GM12865 (cell line): Measurements from ENCODE around the gene GNMT.
A peak's percentile ranks its signal among the peaks of the same experiment; 100 is the strongest.

ENCODE experiments used
- DNase-seq: peaks from one replicate; pipeline ENCODE4 v3.0.0; 2010; ENCODE audit warnings: low read depth
- H3K4me3 ChIP-seq: 2 replicates; pipeline ENCODE4 v1.5.1; 2011; ENCODE audit warnings: mild to moderate bottlenecking, low read depth, low read length, control low read depth
- TF ChIP-seq, protein P1 (sequence below): IDR thresholded peaks from 2 replicates; pipeline ENCODE4 v1.5.1; 2011; ENCODE audit warnings: low read length, control low read depth, low read depth, inconsistent platforms; ENCODE audit not compliant: insufficient read depth; ENCODE audit errors: missing control alignments

GNMT gene

DNA sequence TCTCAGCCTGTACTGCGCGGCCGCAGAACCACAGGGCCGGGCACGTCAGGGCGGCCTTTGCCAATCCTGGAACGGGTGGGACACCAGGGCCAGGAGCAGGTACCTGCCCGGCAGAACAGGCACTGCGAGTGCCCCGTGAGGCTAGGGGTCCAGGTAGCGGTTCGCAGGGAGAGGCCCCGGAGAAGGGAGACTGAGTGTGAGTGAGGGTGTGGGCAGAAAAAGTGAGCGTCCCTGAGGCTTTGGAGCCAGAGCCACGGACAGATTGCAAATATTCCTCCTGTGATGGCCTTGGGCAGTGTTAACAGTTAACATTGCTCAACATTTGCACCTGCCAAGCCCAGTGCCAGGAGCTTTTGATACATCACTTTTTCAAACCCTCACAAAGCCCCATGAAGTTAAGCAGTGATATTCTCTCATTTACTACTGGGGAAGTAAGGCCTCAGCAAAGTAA, 491 bp downstream of the GNMT start:
- TF ChIP-seq, protein P1, sequence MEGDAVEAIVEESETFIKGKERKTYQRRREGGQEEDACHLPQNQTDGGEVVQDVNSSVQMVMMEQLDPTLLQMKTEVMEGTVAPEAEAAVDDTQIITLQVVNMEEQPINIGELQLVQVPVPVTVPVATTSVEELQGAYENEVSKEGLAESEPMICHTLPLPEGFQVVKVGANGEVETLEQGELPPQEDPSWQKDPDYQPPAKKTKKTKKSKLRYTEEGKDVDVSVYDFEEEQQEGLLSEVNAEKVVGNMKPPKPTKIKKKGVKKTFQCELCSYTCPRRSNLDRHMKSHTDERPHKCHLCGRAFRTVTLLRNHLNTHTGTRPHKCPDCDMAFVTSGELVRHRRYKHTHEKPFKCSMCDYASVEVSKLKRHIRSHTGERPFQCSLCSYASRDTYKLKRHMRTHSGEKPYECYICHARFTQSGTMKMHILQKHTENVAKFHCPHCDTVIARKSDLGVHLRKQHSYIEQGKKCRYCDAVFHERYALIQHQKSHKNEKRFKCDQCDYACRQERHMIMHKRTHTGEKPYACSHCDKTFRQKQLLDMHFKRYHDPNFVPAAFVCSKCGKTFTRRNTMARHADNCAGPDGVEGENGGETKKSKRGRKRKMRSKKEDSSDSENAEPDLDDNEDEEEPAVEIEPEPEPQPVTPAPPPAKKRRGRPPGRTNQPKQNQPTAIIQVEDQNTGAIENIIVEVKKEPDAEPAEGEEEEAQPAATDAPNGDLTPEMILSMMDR, result no peak
- no peak overlapping the region for H3K4me3 ChIP-seq
- no peak for DNase-seq

DNA sequence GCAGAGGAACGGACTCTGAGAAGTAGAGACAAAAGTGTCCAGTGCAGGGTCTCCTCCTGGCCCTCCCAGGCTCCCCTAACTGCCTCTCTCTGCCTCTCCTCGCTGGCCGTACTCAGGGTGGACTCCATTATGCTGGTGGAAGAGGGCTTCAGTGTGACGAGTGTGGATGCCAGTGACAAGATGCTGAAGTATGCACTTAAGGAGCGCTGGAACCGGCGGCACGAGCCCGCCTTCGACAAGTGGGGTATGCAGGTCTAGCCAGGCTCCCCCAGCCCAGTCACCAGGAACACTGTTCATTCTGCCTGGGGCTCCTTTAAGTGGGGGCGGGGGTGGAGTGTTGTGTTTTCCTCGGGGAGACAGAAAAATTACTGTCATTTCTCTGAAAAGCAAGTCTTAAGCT, 1.5 kb downstream of the GNMT start:
- no peak for DNase-seq
- TF ChIP-seq, protein P1, result no peak
- H3K4me3 ChIP-seq, result no peak overlapping the region

DNA sequence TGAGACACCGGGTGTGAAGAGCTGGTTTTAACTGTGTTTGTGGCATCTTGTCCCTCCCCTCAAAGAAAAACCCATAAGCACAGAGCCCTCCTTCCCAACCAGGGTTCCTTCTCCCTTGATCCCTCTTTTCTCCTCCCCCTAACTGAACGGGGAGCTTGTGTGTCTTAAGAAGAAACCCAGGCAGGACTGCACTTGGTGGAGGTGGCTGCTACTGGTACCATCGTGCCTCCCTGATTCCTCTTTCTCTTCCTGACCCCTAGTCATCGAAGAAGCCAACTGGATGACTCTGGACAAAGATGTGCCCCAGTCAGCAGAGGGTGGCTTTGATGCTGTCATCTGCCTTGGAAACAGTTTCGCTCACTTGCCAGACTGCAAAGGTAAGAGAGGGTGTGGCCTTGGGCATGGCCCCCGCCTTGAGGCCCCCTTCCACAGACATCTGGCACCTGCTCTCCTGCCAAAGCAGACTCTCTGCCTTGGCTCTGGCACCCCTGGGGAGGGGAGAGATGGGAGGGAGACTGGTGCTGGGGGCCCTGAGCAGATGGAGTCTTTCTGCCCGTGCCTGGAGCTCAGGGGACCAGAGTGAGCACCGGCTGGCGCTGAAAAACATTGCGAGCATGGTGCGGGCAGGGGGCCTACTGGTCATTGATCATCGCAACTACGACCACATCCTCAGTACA, 2.1 kb downstream of the GNMT start:
- no peak for DNase-seq
- no peak overlapping the region for H3K4me3 ChIP-seq
- TF ChIP-seq, protein P1, result no peak

DNA sequence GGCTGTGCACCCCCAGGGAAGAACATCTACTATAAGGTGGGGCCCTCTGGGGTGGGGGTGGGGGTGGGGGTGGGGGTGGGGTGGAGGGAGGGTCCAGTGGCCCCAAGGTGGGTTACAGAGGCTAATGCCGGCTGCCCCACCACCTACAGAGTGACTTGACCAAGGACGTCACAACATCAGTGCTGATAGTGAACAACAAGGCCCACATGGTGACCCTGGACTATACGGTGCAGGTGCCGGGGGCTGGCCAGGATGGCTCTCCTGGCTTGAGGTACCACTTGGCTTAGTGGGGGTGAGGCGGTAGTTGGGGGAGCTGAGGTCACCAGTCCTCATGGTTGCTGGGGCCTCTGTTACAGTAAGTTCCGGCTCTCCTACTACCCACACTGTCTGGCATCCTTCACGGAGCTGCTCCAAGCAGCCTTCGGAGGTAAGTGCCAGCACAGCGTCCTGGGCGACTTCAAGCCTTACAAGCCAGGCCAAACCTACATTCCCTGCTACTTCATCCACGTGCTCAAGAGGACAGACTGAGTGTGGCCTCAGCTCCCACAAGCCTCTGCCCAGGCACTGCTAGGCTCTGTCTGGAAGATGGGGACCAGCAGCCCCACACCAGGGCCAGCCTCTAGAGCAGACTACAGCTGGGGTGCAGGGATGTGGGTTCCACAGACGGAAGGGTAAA, 2.8 kb downstream of the GNMT start:
- TF ChIP-seq, protein P1, result no peak
- DNase-seq, result no peak
- no peak overlapping the region for H3K4me3 ChIP-seq

DNA sequence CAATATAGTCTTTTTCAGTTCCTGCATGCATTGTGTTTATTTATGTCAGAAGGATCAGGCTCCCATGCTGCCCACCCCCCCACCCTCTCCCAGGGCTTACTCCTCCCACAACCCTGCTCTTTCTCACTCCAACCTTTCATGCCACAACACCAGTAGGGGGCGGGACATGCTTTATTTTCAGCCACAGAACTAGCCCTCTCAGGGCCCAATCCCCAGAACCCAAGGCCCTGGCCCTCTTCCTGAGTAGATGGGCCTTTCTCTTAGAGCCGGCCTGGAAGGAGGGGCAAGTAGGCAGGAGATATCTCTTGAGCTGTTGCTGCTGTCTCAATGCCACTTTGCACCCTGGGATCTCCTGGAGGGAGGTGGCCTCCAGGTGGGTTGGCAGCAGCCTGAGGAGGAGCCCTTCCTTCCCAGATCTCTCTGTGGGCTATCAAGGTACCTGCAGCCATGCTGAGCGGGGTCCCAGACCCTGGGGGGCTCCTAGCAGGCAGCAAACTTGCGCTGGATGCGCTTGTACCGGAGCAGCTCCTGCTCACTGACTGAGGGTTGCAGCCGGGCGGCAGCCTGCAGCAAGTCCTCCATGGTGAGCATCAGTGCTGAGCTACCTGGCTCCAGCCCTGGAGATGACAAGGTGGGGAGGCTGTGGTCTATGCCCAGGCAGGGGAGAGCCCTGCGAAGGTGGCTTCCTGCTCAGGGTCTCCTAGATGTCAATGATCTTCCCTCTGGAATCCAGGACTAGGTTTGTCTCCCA, 3.5 kb downstream of the GNMT start:
- TF ChIP-seq, protein P1, result no peak
- peak; percentile 51 for DNase-seq
- H3K4me3 ChIP-seq, result no peak overlapping the region

DNA sequence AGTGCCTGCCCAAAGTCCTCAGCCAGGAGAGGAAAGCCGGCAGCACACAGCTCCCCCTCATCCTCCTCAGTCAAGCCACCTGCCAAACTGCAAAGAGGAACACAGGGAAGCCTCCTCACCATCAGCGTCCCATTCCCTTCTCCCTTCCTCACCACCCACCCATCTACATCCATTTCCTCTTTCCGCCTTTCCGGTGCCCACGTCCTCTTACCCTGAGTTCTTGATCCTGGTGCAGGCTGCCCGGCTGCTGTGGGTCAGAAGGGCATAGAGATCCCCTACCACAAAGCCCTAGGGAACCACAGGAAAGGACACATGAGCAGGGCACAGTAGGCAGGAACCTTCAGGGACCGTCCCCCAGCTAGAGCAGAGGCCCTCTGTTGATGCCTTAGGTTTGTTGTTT, 6.0 kb downstream of the GNMT start:
- no peak overlapping the region for H3K4me3 ChIP-seq
- DNase-seq, result no peak
- TF ChIP-seq, protein P1, result no peak
